H1 (cell line): Measurements from ENCODE around the gene ANGPTL2.

Experiments
- CHD1 ChIP-seq: IDR thresholded peaks from 2 replicates; pipeline ENCODE4 v1.6.1; 2012; ENCODE audit warnings: low read depth, low read length, improper control_type of control experiment
- CHD2 ChIP-seq: IDR thresholded peaks from 2 replicates; pipeline ENCODE4 v1.6.1; 2012; ENCODE audit warnings: low read length, improper control_type of control experiment
- JUND ChIP-seq: IDR thresholded peaks from 2 replicates; pipeline ENCODE4 v1.6.1; 2011; ENCODE audit warnings: mild to moderate bottlenecking, improper control_type of control experiment, low read length
- RAD21 ChIP-seq, 2 experiments: IDR thresholded peaks in 1 of 2; conservative IDR thresholded peaks in 1 of 2; 2 replicates each; pipeline ENCODE4 v1.6.1; 2011; ENCODE audit warnings: low read depth in 2 of 2, low read length in 2 of 2, improper control_type of control experiment in 1 of 2, inconsistent platforms in 1 of 2, mild to moderate bottlenecking in 1 of 2, moderate library complexity in 1 of 2
- SP1 ChIP-seq: IDR thresholded peaks from 2 replicates; pipeline ENCODE4 v1.6.1; 2011; ENCODE audit warnings: low read depth, low read length
- SUZ12 ChIP-seq: fragments of 200-600 bp; sonication (generic); IDR thresholded peaks from 2 replicates; pipeline ENCODE4 v1.6.1; 2012; ENCODE audit warnings: mild to moderate bottlenecking, inconsistent platforms, low read length, moderate library complexity, mixed read lengths
- TF ChIP-seq, protein P1 (sequence below), 3 experiments: IDR thresholded peaks; 1 replicate in 2 of 3; 2 replicates in 1 of 3; pipeline versions ENCODE4 v1.5.1 to v1.6.1; 2011; ENCODE audit warnings: low read length in 3 of 3, mild to moderate bottlenecking in 3 of 3, inconsistent platforms in 2 of 3, low read depth in 1 of 3, moderate library complexity in 1 of 3; ENCODE audit not compliant: insufficient read depth in 1 of 3; ENCODE audit errors: control extremely low read depth in 1 of 3

DNA sequence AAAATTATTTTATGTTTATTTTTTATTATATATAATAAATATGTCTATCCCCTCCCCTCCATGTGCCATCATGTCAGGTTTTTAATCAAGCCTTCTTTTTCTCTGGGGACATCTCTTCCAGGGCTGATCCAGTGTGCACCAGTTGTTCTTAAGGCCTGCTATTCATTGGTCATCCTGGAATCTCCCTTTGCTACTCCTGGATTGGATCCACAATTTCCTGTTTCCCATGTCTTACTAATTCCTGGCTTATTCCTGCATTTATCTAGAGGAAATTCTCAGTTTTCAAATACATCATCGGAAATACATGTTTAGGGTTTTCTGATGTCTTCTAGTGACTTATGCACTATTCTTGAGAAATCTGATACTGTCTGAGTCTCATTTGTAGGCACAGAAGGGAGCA, 56.8 kb downstream of the ANGPTL2 start:
- TF ChIP-seq, protein P1, sequence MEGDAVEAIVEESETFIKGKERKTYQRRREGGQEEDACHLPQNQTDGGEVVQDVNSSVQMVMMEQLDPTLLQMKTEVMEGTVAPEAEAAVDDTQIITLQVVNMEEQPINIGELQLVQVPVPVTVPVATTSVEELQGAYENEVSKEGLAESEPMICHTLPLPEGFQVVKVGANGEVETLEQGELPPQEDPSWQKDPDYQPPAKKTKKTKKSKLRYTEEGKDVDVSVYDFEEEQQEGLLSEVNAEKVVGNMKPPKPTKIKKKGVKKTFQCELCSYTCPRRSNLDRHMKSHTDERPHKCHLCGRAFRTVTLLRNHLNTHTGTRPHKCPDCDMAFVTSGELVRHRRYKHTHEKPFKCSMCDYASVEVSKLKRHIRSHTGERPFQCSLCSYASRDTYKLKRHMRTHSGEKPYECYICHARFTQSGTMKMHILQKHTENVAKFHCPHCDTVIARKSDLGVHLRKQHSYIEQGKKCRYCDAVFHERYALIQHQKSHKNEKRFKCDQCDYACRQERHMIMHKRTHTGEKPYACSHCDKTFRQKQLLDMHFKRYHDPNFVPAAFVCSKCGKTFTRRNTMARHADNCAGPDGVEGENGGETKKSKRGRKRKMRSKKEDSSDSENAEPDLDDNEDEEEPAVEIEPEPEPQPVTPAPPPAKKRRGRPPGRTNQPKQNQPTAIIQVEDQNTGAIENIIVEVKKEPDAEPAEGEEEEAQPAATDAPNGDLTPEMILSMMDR (IDR thresholded peaks at IDR 0.05; ENCODE audit: control extremely low read depth in 1 of 3, insufficient read depth in 1 of 3, low read depth in 1 of 3, low read length in 3 of 3), result no peak
- TF ChIP-seq CHD2 (no peak), SP1 (no peak), CHD1 (no peak), SUZ12 (no peak), RAD21 (IDR thresholded peaks at IDR 0.05 in 1 of 2, conservative IDR thresholded peaks at IDR 0.05 in 1 of 2; ENCODE audit: low read depth in 2 of 2, low read length in 2 of 2) (no peak), JUND (no peak)
